HEK293T (cell line): ENCODE measurements around the gene SLC35E1.
"Not testable (repeated sequence)": the region's sequence is repeated elsewhere in the genome, so short reads cannot be mapped to it uniquely, and the experiment has no call there.

Experiments used
- CTCF ChIA-PET: fragments of 350-600 bp; formaldehyde crosslinking; extraction: SDS; loops from one replicate; lab custom pipeline; 2021; ENCODE audit warnings: antibody characterized with exemption, inconsistent platforms; lab: Yijun Ruan, JAX
- POLR2A ChIA-PET: fragments of 350-600 bp; formaldehyde crosslinking; extraction: SDS; loops from one replicate; lab custom pipeline; 2020; ENCODE audit warnings: antibody characterized with exemption, inconsistent platforms; lab: Yijun Ruan, JAX
- DNase-seq: peaks from one replicate; pipeline ENCODE4 v3.0.0; 2012; ENCODE audit warnings: mixed read lengths; ENCODE audit errors: extremely low spot score
- ARNT ChIP-seq: fragments of 450-650 bp; IDR thresholded peaks from 2 replicates; pipeline ENCODE4 v1.6.1; 2017; ENCODE audit warnings: mild to moderate bottlenecking
- BHLHE40 ChIP-seq: fragments of 450-650 bp; IDR thresholded peaks from 2 replicates; pipeline ENCODE4 v1.6.1; 2016; ENCODE audit warnings: mild to moderate bottlenecking, moderate library complexity, borderline replicate concordance
- CTBP1 ChIP-seq: fragments of 450-650 bp; IDR thresholded peaks from 2 replicates; pipeline ENCODE4 v1.6.1; 2016; ENCODE audit warnings: borderline replicate concordance
- ELF4 ChIP-seq: fragments of 450-650 bp; IDR thresholded peaks from 2 replicates; pipeline ENCODE4 v1.6.1; 2017; ENCODE audit warnings: antibody characterized with exemption
- FOXA1 ChIP-seq: fragments of 450-650 bp; IDR thresholded peaks from 2 replicates; pipeline ENCODE4 v1.6.1; 2016; ENCODE audit warnings: mild to moderate bottlenecking
- FOXK2 ChIP-seq: fragments of 450-650 bp; IDR thresholded peaks from 2 replicates; pipeline ENCODE4 v1.6.1; 2016; ENCODE audit warnings: mild to moderate bottlenecking
- FOXM1 ChIP-seq: fragments of 450-650 bp; IDR thresholded peaks from 2 replicates; pipeline ENCODE4 v1.6.1; 2017; ENCODE audit warnings: mild to moderate bottlenecking, borderline replicate concordance
- HDGF ChIP-seq: fragments of 450-650 bp; IDR thresholded peaks from 2 replicates; pipeline ENCODE4 v1.6.1; 2017; ENCODE audit warnings: antibody characterized with exemption, borderline replicate concordance
- L3MBTL2 ChIP-seq: fragments of 450-650 bp; conservative IDR thresholded peaks from 2 replicates; pipeline ENCODE4 v1.6.1; 2016; ENCODE audit warnings: mild to moderate bottlenecking
- LEF1 ChIP-seq: fragments of 450-650 bp; IDR thresholded peaks from 2 replicates; pipeline ENCODE4 v1.6.1; 2017; ENCODE audit warnings: mild to moderate bottlenecking, borderline replicate concordance
- NFRKB ChIP-seq: fragments of 450-650 bp; IDR thresholded peaks from 2 replicates; pipeline ENCODE4 v1.6.1; 2016; ENCODE audit warnings: mild to moderate bottlenecking, moderate library complexity
- PKNOX1 ChIP-seq: fragments of 450-650 bp; IDR thresholded peaks from 2 replicates; pipeline ENCODE4 v1.6.1; 2016
- SP1 ChIP-seq: fragments of 450-650 bp; IDR thresholded peaks from 2 replicates; pipeline ENCODE4 v1.6.1; 2017
- SUZ12 ChIP-seq: fragments of 450-650 bp; IDR thresholded peaks from 2 replicates; pipeline ENCODE4 v1.6.1; 2016; ENCODE audit warnings: mild to moderate bottlenecking
- TARDBP ChIP-seq: fragments of 450-650 bp; IDR thresholded peaks from 2 replicates; pipeline ENCODE4 v1.6.1; 2016
- ZNF384 ChIP-seq: fragments of 450-650 bp; IDR thresholded peaks from 2 replicates; pipeline ENCODE4 v1.6.1; 2016

SLC35E1 gene

GRCh38 chr19:16518483-16519229, 53.6 kb downstream of the SLC35E1 start:
- CTCF ChIA-PET, result no interaction called here
- POLR2A ChIA-PET, result interaction anchor here (1.0 to 1.7 kb wide), 4 partner anchors 9 to 47 kb away, joined by 3 to 5 read pairs (median 4); no protein-coding TSS in a partner anchor
- no peak for TF ChIP-seq FOXM1
- no peak for TF ChIP-seq L3MBTL2
- no peak for DNase-seq

- no peak for DNase-seq
- ChIA-PET POLR2A (interaction anchor here (1.3 to 1.7 kb wide), 2 partner anchors 15 to 21 kb away, joined by 5 read pairs; no protein-coding TSS in a partner anchor), CTCF (no interaction called here)
- TF ChIP-seq SUZ12 (no peak), NFRKB (no peak), HDGF (no peak), FOXM1 (no peak), L3MBTL2 (no peak), ARNT (no peak), TARDBP (no peak), FOXA1 (no peak), ZNF384 (no peak)
These were observed 54.2 kb downstream of the SLC35E1 start for GRCh38 chr19:16518061-16518460.

GRCh38 chr19:16516923-16517610, 55.1 kb downstream of the SLC35E1 start:
- ChIA-PET CTCF (no interaction called here), POLR2A (interaction anchor here (1.3 to 1.7 kb wide), 2 partner anchors 14 to 20 kb away, joined by 5 read pairs; no protein-coding TSS in a partner anchor)
- no peak for TF ChIP-seq FOXM1
- no peak for TF ChIP-seq LEF1
- no peak for TF ChIP-seq ELF4
- no peak for TF ChIP-seq TARDBP
- no peak for TF ChIP-seq NFRKB
- no peak for TF ChIP-seq ARNT
- TF ChIP-seq SP1, result no peak
- no peak for TF ChIP-seq HDGF
- no peak for TF ChIP-seq L3MBTL2
- no peak for DNase-seq

- TF ChIP-seq ZNF384 (no peak), BHLHE40 (no peak), TARDBP (no peak)
- CTCF ChIA-PET, result no interaction called here
- no peak for DNase-seq
- POLR2A ChIA-PET, result no interaction called here
These were observed 55.8 kb downstream of the SLC35E1 start for GRCh38 chr19:16516381-16516780.

GRCh38 chr19:16514383-16515019, 57.7 kb downstream of the SLC35E1 start:
- ChIA-PET CTCF (no interaction called here), POLR2A (no interaction called here)
- no peak for DNase-seq
- TF ChIP-seq ZNF384 (no peak), TARDBP (no peak), FOXM1 (no peak), BHLHE40 (no peak), FOXA1 (no peak), NFRKB (no peak), FOXK2 (no peak), HDGF (no peak), ELF4 (no peak), CTBP1 (no peak), PKNOX1 (no peak), ARNT (no peak), SP1 (no peak), L3MBTL2 (no peak), LEF1 (no peak)

GRCh38 chr19:16512611-16513010, 59.6 kb downstream of the SLC35E1 start:
- POLR2A ChIA-PET, result not testable (repeated sequence)

GRCh38 chr19:16509141-16510061, 62.8 kb downstream of the SLC35E1 start:
- ChIA-PET CTCF (no interaction called here), POLR2A (interaction anchor here (1.3 to 1.6 kb wide), 2 partner anchors 10 to 13 kb away, joined by 4 read pairs; partner anchors contain the start of genes C19orf44 and CALR3)
- TF ChIP-seq HDGF (no peak), PKNOX1 (no peak), FOXA1 (no peak), SP1 (no peak), LEF1 (no peak), ZNF384 (no peak), ARNT (no peak), FOXK2 (no peak)
- DNase-seq, result no peak

More at GRCh38 chr19:16512611-16513010, 59.6 kb downstream of the SLC35E1 start:
- DNase-seq, CTCF ChIA-PET: not testable (repeated sequence)
